GM21737 (cell line): ENCODE data around the gene MYBPHL.

ENCODE experiments used
- ATAC-seq: cut with Tn5 transposase; IDR thresholded peaks from one replicate; pipeline ENCODE4 v1.9.1; 2021; ENCODE audit warnings: mild to moderate bottlenecking, moderate library complexity; ENCODE audit not compliant: unreplicated experiment

The MYBPHL gene

GRCh38 chr1:109281680-109282496, 24.9 kb downstream of the MYBPHL start:
- ATAC-seq, result no peak

- ATAC-seq, result no peak
These were observed 25.9 kb downstream of the MYBPHL start for GRCh38 chr1:109280862-109281261.

GRCh38 chr1:109279615-109280278, 27.1 kb downstream of the MYBPHL start:
- ATAC-seq, result no peak

DNA sequence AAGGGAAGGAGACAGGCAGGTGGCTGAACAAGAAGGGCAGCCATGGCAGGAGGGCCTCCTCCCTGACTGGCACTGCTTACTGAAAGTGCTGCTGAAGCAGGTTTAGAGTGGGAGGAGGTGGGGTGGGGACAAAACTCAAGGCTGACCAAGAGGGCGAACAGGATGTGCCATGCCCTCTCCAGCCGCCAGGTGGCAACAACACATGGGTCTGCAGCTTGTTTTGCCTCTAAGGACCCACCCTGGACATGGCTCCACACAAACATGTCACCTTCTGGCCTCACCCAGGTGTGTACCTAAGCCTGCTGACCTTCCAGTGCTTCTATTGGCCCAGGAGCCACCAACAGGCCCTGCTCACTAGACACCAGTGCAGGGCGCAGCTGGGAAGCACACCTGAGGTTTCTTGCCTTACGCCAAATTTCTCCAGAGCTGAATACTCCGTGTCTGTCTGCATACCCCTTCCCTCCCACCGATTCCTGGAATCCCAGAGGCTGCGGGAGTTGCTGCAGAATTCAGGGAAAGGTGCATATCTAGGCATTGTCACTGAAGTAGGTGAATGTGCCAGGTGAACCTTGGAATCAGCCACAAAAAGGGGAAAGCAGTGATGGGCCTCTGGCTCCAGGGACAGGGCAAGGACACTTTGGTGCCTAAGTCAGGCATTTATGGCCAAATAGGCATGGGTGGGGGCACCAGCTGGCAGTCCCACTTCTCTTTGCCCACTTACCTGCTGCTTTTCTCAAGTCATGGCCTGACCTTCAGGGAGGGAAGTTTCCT, 29.2 kb downstream of the MYBPHL start:
- peak; percentile 66 for ATAC-seq

DNA sequence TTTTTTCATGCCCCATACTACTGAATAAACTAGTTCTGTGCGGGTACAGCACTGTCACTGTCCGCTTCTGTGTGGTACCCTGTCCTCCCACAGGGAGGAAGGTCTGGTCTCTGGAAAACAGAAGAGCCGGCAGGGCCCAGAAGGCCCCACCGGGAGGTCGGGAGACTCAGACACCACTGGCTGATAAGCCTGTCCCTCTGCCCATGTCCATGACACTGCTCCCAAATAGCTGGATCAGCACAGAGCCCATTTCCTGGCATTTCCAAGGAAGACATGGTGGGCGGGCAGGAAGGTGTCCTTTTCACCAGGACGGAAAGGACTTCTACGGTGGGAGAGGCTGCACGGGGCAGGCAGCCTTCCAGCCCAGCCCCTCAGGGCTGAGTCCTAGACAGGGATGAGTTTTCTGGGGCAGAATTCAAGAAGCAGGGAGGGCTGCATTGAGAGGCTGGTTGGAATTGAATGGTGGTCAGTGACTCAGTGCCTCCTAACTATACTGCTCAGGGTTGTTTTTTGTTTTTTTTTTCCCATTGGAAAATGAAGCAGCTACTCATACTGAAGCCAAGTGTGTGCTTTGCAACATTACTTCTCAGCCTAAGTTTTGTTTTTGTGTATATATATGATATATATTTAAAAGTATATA, 31.0 kb downstream of the MYBPHL start:
- ATAC-seq, result no peak

GRCh38 chr1:109274533-109275476, 32.0 kb downstream of the MYBPHL start:
- ATAC-seq, result no peak

DNA sequence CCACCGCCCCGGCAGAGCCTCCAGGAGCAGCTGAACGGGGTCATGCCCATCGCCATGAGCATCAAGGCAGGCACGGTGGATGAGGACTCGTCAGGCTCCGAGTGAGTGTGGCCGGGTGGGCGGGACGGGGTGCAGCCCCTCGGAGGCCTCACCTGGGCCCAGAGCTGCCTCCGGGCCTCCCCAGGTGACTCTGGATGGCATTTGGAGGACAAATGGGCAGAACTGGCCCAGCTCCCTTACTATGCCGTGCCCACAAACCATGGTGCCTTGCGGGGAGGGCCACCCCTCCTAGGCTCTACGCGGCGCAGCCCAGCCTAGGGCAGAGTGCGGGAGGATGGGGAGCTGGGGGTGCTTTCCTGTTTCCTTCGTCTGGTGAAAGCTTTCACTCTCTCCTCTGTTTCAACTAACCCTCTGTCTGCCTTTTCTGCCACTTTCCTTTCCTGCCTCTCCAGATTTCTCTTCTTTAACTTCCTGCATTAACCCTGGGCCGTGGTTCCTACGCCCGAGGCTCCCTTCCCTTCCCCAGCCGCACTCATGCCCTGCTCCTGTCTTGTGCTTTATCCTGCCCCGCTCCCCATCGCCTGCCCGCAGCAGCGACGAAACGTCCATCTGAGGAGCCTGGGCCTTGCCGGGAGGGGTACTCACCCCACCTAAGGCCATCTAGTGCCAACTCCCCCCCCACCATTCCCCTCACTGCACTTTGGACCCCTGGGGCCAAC, 33.1 kb downstream of the MYBPHL start:
- no peak for ATAC-seq

DNA sequence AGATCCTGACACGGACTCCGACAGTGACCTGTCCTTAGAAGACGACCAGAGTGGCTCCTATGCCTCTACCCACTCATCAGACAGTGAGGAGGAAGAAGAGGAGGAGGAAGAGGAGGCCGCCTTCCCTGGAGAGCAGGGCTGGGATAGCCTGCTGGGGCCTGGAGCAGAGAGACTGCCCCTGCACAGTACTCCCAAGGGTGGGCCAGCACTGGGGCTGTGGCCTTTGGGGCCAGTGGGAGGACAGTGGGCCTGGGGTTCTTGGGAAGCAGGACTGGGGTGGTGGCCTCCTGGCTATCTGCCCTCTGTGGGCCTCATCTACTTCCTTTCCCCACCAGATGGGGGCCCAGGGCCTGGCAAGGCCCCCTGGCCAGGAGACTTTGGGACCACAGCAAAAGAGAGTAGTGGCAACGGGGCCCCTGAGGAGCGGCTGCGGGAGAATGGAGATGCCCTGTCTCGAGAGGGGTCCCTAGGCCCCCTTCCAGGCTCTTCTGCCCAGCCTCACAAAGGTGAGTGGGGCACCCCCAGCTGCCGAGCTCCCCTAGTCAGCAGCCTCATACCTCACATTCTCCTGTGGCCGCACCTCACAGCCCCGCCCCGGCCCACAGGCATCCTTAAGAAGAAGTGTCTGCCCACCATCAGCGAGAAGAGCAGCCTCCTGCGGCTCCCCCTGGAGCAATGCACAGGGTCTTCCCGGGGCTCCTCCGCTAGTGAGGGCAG, 33.8 kb downstream of the MYBPHL start:
- ATAC-seq, result no peak

DNA sequence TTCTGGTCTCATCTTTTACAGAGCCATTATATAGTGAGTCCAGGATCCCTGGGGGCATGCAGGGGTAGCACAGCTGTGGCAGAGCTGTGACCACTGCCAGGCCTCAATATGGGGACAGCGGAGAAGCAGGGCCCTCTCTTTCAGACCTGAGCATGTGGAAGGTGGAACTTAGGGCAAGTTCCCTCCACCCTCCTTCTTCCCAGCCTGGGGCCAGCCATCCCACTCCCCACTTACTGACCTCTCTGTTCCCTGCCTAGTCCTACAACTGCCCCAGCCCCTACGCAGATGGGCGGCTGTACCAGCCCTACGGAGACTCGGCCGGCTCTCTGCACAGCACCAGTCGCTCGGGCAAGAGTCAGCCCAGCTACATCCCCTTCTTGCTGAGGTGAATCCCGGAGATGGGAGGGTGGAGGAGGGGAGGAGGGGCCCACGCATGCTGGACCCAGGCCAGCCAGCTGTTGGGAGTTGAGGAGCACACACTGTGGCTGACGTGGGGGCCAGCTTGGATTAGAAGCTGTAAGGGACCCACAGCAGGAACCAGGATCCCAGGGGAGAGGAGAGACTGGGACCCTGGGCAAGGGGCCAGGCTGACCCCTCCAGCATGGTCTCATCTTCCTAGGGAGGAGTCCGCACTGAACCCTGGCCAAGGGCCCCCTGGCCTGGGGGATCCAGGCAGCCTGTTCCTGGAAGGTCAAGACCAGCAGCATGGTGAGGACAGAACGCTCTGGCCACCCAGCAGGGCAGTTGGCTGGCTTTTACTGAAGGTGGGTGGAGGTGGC, 34.6 kb downstream of the MYBPHL start:
- no peak for ATAC-seq

DNA sequence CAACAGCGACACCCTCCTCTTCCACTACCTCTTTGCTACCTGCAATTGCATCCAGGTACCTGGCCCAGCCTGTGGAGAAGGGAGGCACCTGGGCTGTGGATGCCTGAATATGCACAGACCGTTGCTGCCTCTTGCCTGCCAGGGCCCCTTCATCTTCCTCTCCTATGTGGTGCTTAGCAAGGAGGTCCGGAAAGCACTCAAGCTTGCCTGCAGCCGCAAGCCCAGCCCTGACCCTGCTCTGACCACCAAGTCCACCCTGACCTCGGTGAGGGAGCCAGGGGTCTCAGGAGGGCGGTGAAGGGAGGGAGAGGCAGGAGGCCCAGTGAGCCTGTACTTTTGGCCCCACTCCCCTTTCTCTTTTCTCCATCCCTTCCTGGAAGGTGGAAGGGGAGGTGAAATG, 35.4 kb downstream of the MYBPHL start:
- ATAC-seq, result no peak

DNA sequence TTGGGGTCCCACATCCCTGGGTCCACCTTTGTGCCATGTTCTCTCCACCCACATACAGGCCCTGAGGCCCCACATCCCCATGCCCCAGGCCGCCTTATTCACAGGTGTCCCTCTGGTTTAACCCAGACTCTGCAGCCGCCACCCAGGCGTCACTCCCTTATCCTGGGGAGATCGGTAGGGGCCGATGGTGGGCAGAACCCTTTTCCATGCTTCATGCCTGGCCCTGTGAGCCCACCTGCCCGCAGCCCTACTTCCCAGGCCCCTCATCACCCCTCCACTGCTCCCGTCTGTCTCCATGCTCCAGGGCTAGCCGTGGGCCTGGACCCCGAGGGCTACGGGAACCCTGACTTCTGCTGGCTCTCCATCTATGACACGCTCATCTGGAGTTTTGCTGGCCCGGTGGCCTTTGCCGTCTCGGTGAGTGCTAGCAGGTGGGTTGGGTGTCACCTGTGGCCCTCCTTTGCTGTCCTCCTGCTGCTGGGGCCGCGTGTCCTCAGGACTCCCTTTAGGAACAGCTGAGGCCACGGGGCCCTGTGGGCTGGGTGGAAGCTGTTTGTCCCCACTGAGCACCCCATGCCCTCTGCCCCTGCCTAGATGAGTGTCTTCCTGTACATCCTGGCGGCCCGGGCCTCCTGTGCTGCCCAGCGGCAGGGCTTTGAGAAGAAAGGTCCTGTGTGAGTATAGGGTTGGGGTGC, 36.0 kb downstream of the MYBPHL start:
- no peak for ATAC-seq

DNA sequence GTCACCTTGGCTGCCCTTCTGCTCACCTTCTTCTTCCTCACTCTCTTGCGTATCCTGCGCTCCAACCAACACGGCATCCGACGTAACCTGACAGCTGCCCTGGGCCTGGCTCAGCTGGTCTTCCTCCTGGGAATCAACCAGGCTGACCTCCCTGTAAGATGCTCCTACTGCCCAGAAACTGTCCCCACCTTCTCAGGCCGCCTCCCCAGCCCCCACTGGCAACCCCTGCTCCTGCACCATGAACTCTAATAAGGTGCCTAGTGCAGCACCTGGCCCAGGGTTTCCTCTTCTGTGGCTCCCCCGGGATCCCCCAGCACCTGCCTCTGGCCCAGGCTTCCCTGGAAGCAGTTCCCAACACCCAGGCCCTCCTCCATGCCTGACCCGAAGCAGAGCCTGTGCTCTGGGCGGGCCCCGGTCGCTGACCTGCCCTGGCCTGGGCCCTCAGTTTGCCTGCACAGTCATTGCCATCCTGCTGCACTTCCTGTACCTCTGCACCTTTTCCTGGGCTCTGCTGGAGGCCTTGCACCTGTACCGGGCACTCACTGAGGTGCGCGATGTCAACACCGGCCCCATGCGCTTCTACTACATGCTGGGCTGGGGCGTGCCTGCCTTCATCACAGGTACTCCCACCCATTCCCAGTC, 36.7 kb downstream of the MYBPHL start:
- ATAC-seq, result no peak

GRCh38 chr1:109269212-109269980, 37.4 kb downstream of the MYBPHL start:
- ATAC-seq, result no peak

GRCh38 chr1:109268431-109269211, 38.2 kb downstream of the MYBPHL start:
- no peak for ATAC-seq

- no peak for ATAC-seq
These were observed 39.0 kb downstream of the MYBPHL start for GRCh38 chr1:109267743-109268300.
